Nephron (organoid): ENCODE results near the gene SRRM3.

Source experiments
- H3K27ac Mint-ChIP-seq, 3 experiments: 2 replicates each; pipeline ENCODE4 v1.8.0; 2020; ENCODE audit warnings: mixed read lengths in 3 of 3, mild to moderate bottlenecking in 2 of 3, moderate library complexity in 1 of 3
- H3K27me3 Mint-ChIP-seq: 2 replicates; pipeline ENCODE4 v1.8.0; 2021; ENCODE audit warnings: low read depth, mild to moderate bottlenecking, moderate library complexity, mixed read lengths
- H3K36me3 Mint-ChIP-seq: 2 replicates; pipeline ENCODE4 v1.8.0; 2020; ENCODE audit warnings: low read depth, mixed read lengths
- H3K4me1 Mint-ChIP-seq: 2 replicates; pipeline ENCODE4 v1.8.0; 2020; ENCODE audit warnings: mixed read lengths
- H3K4me3 Mint-ChIP-seq, 3 experiments: 2 replicates each; pipeline ENCODE4 v1.8.0; 2020; ENCODE audit warnings: mild to moderate bottlenecking in 3 of 3, mixed read lengths in 3 of 3, moderate library complexity in 2 of 3
- H3K9me3 Mint-ChIP-seq: 2 replicates; pipeline ENCODE4 v1.8.0; 2020; ENCODE audit warnings: mixed read lengths
- TF ChIP-seq, protein P1 (sequence below), 3 experiments: fragments of 200-600 bp; sonication (generic); IDR thresholded peaks; one replicate each; pipeline ENCODE4 v1.5.0; 2021; ENCODE audit warnings: antibody characterized with exemption in 3 of 3; ENCODE audit not compliant: unreplicated experiment in 3 of 3

The SRRM3 gene

DNA sequence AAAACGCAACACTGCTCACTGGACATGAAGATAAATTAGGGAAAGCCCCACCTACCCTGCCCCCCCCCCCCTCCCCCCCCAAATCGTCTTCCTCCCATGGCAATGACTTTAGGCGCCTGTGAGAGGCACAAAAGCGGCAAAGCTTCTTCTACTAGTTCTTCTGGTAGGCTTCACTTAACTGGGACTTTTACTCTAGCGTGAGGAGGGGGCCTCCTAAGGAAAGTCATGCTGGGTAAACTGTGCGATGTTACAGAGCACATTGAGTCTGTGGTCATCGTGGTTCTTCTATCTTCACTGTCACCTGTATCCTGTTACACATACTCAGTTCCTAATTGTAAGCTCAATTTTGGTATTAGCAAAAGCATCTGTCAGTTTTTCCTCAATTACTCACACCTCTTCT, 125.9 kb downstream of the SRRM3 start:
- TF ChIP-seq, protein P1, sequence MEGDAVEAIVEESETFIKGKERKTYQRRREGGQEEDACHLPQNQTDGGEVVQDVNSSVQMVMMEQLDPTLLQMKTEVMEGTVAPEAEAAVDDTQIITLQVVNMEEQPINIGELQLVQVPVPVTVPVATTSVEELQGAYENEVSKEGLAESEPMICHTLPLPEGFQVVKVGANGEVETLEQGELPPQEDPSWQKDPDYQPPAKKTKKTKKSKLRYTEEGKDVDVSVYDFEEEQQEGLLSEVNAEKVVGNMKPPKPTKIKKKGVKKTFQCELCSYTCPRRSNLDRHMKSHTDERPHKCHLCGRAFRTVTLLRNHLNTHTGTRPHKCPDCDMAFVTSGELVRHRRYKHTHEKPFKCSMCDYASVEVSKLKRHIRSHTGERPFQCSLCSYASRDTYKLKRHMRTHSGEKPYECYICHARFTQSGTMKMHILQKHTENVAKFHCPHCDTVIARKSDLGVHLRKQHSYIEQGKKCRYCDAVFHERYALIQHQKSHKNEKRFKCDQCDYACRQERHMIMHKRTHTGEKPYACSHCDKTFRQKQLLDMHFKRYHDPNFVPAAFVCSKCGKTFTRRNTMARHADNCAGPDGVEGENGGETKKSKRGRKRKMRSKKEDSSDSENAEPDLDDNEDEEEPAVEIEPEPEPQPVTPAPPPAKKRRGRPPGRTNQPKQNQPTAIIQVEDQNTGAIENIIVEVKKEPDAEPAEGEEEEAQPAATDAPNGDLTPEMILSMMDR (IDR thresholded peaks at IDR 0.05; ENCODE audit: unreplicated experiment in 3 of 3) = no peak
- Mint-ChIP-seq H3K4me1 (peaks cover 5% of the 10 kb centered on the region), H3K4me3 (no peak overlapping the region), H3K36me3 (peaks cover 72% of the 10 kb centered on the region), H3K27me3 (no peaks in the 10 kb centered on the region), H3K27ac (peak overlapping the region in 1 of 3 experiments; percentile 29), H3K9me3 (no peaks in the 10 kb centered on the region)

DNA sequence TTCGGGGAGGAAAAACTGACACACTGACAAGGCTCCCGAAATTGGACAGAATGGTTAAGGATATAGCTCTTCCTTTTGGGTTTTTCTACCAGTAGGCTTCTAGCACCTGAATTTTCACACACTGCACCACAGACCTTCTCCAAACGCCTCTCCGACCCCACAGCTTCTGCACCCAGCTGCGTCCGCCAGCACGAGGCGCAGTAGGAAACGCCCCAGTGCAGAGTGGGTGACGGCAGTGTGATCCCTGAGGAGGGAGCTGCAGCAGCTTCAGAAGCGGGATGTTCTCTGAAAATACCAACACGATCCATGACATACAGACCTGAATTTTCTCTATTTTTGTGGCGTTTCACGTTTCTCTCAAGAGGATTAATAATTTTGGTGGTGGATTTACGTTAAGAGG, 126.7 kb downstream of the SRRM3 start:
- H3K4me3 Mint-ChIP-seq = no peak overlapping the region
- H3K27me3 Mint-ChIP-seq = no peaks in the 10 kb centered on the region
- H3K9me3 Mint-ChIP-seq = no peaks in the 10 kb centered on the region
- TF ChIP-seq, protein P1 (IDR thresholded peaks at IDR 0.05; ENCODE audit: unreplicated experiment in 3 of 3) = no peak
- H3K4me1 Mint-ChIP-seq = peaks cover 8% of the 10 kb centered on the region
- peaks cover 74% of the 10 kb centered on the region for H3K36me3 Mint-ChIP-seq
- no peak overlapping the region for H3K27ac Mint-ChIP-seq

DNA sequence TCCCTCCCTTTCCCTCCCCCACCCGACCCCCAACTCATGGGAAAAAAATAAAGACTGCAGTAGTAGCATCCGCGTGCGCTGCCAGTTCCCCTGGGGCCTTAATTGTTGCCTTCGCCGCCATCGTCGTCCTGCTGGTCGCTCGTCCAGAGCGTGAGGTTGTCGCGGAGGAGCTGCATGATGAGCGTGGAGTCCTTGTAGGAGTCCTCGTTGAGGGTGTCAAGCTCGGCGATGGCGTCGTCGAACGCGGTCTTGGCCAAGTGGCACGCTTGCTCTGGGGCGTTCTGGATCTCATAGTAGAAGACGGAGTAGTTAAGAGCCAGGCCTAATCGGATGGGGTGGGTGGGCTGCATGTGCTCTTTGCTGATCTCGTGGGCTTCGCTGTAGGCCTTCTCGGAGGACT, 127.8 kb downstream of the SRRM3 start:
- Mint-ChIP-seq H3K27me3 (no peaks in the 10 kb centered on the region), H3K4me1 (peaks cover 15% of the 10 kb centered on the region), H3K36me3 (peaks cover 73% of the 10 kb centered on the region), H3K4me3 (no peak overlapping the region), H3K9me3 (no peaks in the 10 kb centered on the region), H3K27ac (peak overlapping the region in 1 of 3 experiments; percentile 16)
- TF ChIP-seq, protein P1 (IDR thresholded peaks at IDR 0.05; ENCODE audit: unreplicated experiment in 3 of 3) = no peak

DNA sequence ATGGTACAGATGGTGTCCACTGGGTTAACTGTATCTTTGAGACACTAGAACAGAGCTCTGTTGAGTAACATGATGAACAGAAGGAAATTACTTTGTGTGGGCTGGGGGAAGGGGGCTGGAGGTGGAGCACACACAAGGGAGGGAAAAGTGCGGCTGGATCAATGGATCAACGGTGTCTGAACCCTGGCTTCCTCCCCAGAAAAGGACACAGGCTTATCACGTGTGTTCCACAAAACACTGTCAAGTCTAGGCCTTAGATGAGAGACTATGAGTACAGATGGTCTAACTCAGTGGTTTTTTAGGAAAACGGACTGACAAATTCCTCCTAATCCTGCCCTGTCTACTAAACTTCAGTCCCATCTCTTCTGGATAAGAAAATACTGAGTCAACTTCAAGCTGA, 128.6 kb downstream of the SRRM3 start:
- Mint-ChIP-seq H3K4me1 (peaks cover 15% of the 10 kb centered on the region), H3K27ac (peak overlapping the region in 1 of 3 experiments; percentile 16), H3K4me3 (no peak overlapping the region), H3K27me3 (no peaks in the 10 kb centered on the region), H3K36me3 (peaks cover 69% of the 10 kb centered on the region), H3K9me3 (no peaks in the 10 kb centered on the region)
- TF ChIP-seq, protein P1 (IDR thresholded peaks at IDR 0.05; ENCODE audit: unreplicated experiment in 3 of 3) = no peak

DNA sequence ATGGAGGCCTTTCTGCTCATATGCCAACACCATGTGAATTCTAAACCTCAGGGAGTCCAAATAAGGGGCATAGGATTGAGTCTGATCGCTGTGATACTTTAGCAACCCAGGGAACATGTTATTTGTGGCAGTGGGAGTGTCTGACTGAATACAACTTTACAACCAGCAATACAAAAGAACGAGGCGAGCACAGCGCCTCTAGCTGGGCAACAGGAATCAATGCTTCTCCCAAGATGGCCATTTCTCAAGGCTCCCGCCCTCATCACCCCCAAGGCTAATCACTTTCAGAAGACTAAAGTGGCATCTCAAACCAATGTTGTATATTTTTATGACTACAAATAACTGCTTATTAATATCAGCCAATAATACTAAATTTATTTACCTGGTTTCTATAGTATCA, 129.0 kb downstream of the SRRM3 start:
- no peak overlapping the region for H3K27ac Mint-ChIP-seq
- TF ChIP-seq, protein P1 (IDR thresholded peaks at IDR 0.05; ENCODE audit: unreplicated experiment in 3 of 3) = no peak
- no peak overlapping the region for H3K4me3 Mint-ChIP-seq
- no peaks in the 10 kb centered on the region for H3K9me3 Mint-ChIP-seq
- peaks cover 69% of the 10 kb centered on the region for H3K36me3 Mint-ChIP-seq
- H3K4me1 Mint-ChIP-seq = peaks cover 15% of the 10 kb centered on the region
- H3K27me3 Mint-ChIP-seq = no peaks in the 10 kb centered on the region

DNA sequence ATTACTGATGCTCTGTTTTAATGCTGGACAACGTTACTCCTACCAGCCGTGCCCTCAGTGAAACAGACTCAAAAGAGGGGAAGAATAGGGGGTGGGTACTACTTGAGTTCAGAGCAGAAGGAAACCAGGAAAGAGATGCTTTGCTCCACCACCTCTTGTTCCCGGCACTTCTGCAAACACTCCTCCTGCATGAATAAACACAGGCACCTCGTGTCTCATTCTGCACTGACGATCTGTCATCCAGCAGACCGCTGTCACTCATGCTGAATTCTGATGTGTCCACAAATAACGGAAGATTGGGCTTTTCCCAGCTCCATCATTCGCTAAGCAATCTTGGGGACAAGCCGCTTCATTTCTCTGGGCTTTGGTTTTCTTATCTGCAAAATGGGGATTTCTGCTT, 130.4 kb downstream of the SRRM3 start:
- Mint-ChIP-seq H3K27ac (no peak overlapping the region), H3K36me3 (peaks cover 64% of the 10 kb centered on the region), H3K4me1 (peaks cover 15% of the 10 kb centered on the region), H3K27me3 (no peaks in the 10 kb centered on the region), H3K9me3 (no peaks in the 10 kb centered on the region), H3K4me3 (no peak overlapping the region)
- TF ChIP-seq, protein P1 (IDR thresholded peaks at IDR 0.05; ENCODE audit: unreplicated experiment in 3 of 3) = no peak
